Adrenal gland (tissue), 12 donors: ENCODE results near the gene NIPA2. TPM values are rescaled to one million over a fixed set of nuclear protein-coding genes. Genes with fewer than 3 reads are reported as not detected.

Source experiments
- DNase-seq, 7 donors: peaks; one replicate each; pipeline ENCODE4 v3.0.0-alpha.2; 2019 to 2020
- H3K27ac ChIP-seq, 5 donors: fragments of 200-600 bp; sonication (generic) in 4 of 5; 1 replicate in 3 of 5; 2 replicates in 2 of 5; pipeline versions ENCODE4 v1.5.1 to v1.8.0; 2016 to 2020; ENCODE audit warnings: mild to moderate bottlenecking in 1 of 5
- H3K27me3 ChIP-seq: fragments of 200-600 bp; 2 replicates; pipeline ENCODE4 v1.8.0; 2021
- H3K36me3 ChIP-seq, 2 donors: fragments of 200-600 bp; replicated peaks in 1 of 2; 1 replicate in 1 of 2; 2 replicates in 1 of 2; pipeline versions ENCODE4 v1.5.1 to v1.8.0; 2018 to 2022
- H3K4me1 ChIP-seq, 2 donors: fragments of 200-600 bp; replicated peaks in 1 of 2; 1 replicate in 1 of 2; 2 replicates in 1 of 2; pipeline versions ENCODE4 v1.5.1 to v1.8.0; 2018 to 2021
- H3K4me3 ChIP-seq, 4 donors: fragments of 200-600 bp; sonication (generic) in 3 of 4; one replicate each; pipeline ENCODE4 v1.5.1; 2016 to 2018
- H3K9me3 ChIP-seq, 3 donors: fragments of 200-600 bp; sonication (generic) in 1 of 3; replicated peaks in 1 of 3; 1 replicate in 2 of 3; 2 replicates in 1 of 3; pipeline versions ENCODE4 v1.5.1 to v1.8.0; 2016 to 2021
- CTCF ChIP-seq, 6 experiments: fragments of 450-650 bp in 4 of 6; fragments of 200-600 bp in 2 of 6; sonication (generic) in 1 of 6; IDR thresholded peaks; 1 replicate in 5 of 6; 2 replicates in 1 of 6; pipeline versions ENCODE4 v1.5.1 to v1.8.0; 2016 to 2021; ENCODE audit warnings: antibody characterized with exemption in 6 of 6, mild to moderate bottlenecking in 2 of 6, moderate library complexity in 1 of 6
- POLR2A ChIP-seq, 2 donors: fragments of 450-650 bp; IDR thresholded peaks; one replicate each; pipeline ENCODE4 v1.6.1; 2017; ENCODE audit warnings: antibody characterized with exemption in 2 of 2, mild to moderate bottlenecking in 2 of 2, moderate library complexity in 1 of 2
- WGBS, 4 donors: extraction: QIAGEN DNeasy Blood & Tissue Kit in 2 of 4; methylation state at CpG; one replicate each; pipeline versions ENCODE4 v1.1.5 to v1.1.7; 2013 to 2017; 5-methylcytosine and 5-hydroxymethylcytosine counted together
- intact Hi-C, 2 donors: fragments of 100-400 bp; cut with DNase I; formaldehyde crosslinking; loops; one replicate each; pipeline versions ENCODE4 v1.14.1 to v1.15.0; 2022 to 2023
- polyA plus RNA-seq, 3 donors: library from polyadenylated mRNA; stranded (reverse); fragments of 200-250 nt in 2 of 3; fragments of 350-450 nt in 1 of 3; fragmentation: Illumina TruSeq in 1 of 3; extraction: RNeasy Lipid Tissue Mini Kit (QIAGEN cat#74804) in 1 of 3; gene quantifications; one replicate each; pipeline ENCODE4 v1.2.3, GENCODE V29; 2013 to 2014
- total RNA-seq, 9 donors: library from RNA; depleted of rRNA in 4 of 9; stranded (reverse); fragments of >200 nt in 4 of 9; fragments of 120-200 nt in 1 of 9; fragmentation: NEBNext Ultra II Directional in 1 of 9; extraction: Animal tissue kit (Norgen Biotek cat#: 25700) in 1 of 9; gene quantifications; one replicate each; pipeline versions ENCODE4 v1.1.0 to v1.2.4, GENCODE V29; 2013 to 2023
- donor health status: healthy with polysubstance abuse.
- donor health status: Bipolar disorder and iron deficiency.
- donor health status: DM: yes; HTN: yes; CAD: no.
- donor health status: DM: no; HTN: no; CAD: no.
- donor health status: DM: no; HTN: no; CAD: no.
- donor health status: DM: yes; HTN: yes; CAD: no.

Gene NIPA2
- total and polyA plus RNA-seq, 12 donors, result 10.5 to 77.4 (median 60.2) TPM

GRCh38 chr15:22917556-22917955 lies 79.1 kb downstream of the NIPA2 start:
- DNase-seq, result no peak
- Histone ChIP-seq H3K4me3 (no peak overlapping the region), H3K27ac (no peak overlapping the region), H3K27me3 (no peaks in the 10 kb centered on the region), H3K9me3 (no peaks in the 10 kb centered on the region), H3K4me1 (peaks cover 7 to 9% of the 10 kb centered on the region in 2 donors), H3K36me3 (peaks cover 0 to 59% of the 10 kb centered on the region in 2 donors)
- TF ChIP-seq POLR2A (IDR thresholded peaks at IDR 0.05) (no peak), CTCF (IDR thresholded peaks at IDR 0.05) (no peak)
- intact Hi-C loops, result no loop called here
- WGBS, 4 donors, result 94 to 99% (median 97%) methylated on average over 7 to 18 of the region's 18 CpGs

Other genes with a start within 250 kb of the NIPA2 start
- gene NIPA1, start 52.0 kb upstream of the NIPA2 start, total RNA-seq, result 10 to 100 TPM in 5 of 9 donors, 1 to 10 TPM in 4; 6.6 to 15.6 (median 10.6) TPM
- gene NIPA1, start 52.0 kb upstream of the NIPA2 start, polyA plus RNA-seq, result 1 to 10 TPM; 2.2 to 8.0 (median 2.8) TPM
- gene CYFIP1, start 141.7 kb downstream of the NIPA2 start, total RNA-seq, result 100 to 1,000 TPM in 2 of 9 donors, 10 to 100 TPM in 7; 38.2 to 124 (median 86.9) TPM
- gene CYFIP1, start 141.7 kb downstream of the NIPA2 start, polyA plus RNA-seq, result 10 to 100 TPM; 21.2 to 43.7 (median 24.6) TPM
- 10 to 100 TPM; 15.0 to 28.4 (median 21.8) TPM for gene TUBGCP5, start 200.9 kb downstream of the NIPA2 start, total RNA-seq
- 10 to 100 TPM in 1 of 3 donors, 1 to 10 TPM in 2; 7.9 to 32.4 (median 8.6) TPM for gene TUBGCP5, start 200.9 kb downstream of the NIPA2 start, polyA plus RNA-seq